ENCODE measurements around the gene LRIG2. TPM values are rescaled to one million over a fixed set of nuclear protein-coding genes. Genes with fewer than 3 reads are reported as not detected.

LRIG2 gene
- total RNA-seq, 1 donor from 2014 or later: 15.0 TPM

- H3K4me3 ChIP-seq: no peak overlapping the region
- ATAC-seq: no peak
- no peak for TF ChIP-seq CTCF (IDR thresholded peaks at IDR 0.05)
- H3K27me3 ChIP-seq (ENCODE audit: low read depth): no peaks in the 10 kb centered on the region
- H3K36me3 ChIP-seq: no peaks in the 10 kb centered on the region
- H3K9me3 ChIP-seq: no peaks in the 10 kb centered on the region
- H3K27ac ChIP-seq: no peak overlapping the region
- no peak for DNase-seq
- intact Hi-C loops (cut with DNase I): no loop called here
- H3K4me1 ChIP-seq: no peaks in the 10 kb centered on the region
Observed at GRCh38 chr1:113035086-113035485, 37.9 kb upstream of the LRIG2 start.

- Histone ChIP-seq H3K27me3 (ENCODE audit: low read depth) (no peaks in the 10 kb centered on the region), H3K4me3 (no peak overlapping the region), H3K36me3 (no peaks in the 10 kb centered on the region), H3K27ac (no peak overlapping the region), H3K4me1 (no peaks in the 10 kb centered on the region), H3K9me3 (no peaks in the 10 kb centered on the region)
- TF ChIP-seq CTCF (IDR thresholded peaks at IDR 0.05): no peak
- ATAC-seq: no peak
- intact Hi-C loops (cut with DNase I): no loop called here
- no peak for DNase-seq
Observed at GRCh38 chr1:113036639-113037321, 36.2 kb upstream of the LRIG2 start.

- Histone ChIP-seq H3K27ac (no peak overlapping the region), H3K4me3 (no peak overlapping the region), H3K4me1 (peaks cover 11% of the 10 kb centered on the region), H3K27me3 (ENCODE audit: low read depth) (no peaks in the 10 kb centered on the region), H3K9me3 (no peaks in the 10 kb centered on the region), H3K36me3 (no peaks in the 10 kb centered on the region)
- intact Hi-C loops (cut with DNase I): loop anchor here (10.0 kb wide), 1 partner anchor 165 kb away; no protein-coding TSS in a partner anchor
- no peak for TF ChIP-seq CTCF (IDR thresholded peaks at IDR 0.05)
- no peak for ATAC-seq
- no peak for DNase-seq
Observed at GRCh38 chr1:113040041-113040440, 33.0 kb upstream of the LRIG2 start.

- intact Hi-C loops (cut with DNase I): loop anchor here (10.0 kb wide), 1 partner anchor 166 kb away; no protein-coding TSS in a partner anchor
- H3K36me3 ChIP-seq: no peaks in the 10 kb centered on the region
- ATAC-seq: no peak
- H3K27me3 ChIP-seq (ENCODE audit: low read depth): no peaks in the 10 kb centered on the region
- no peak for TF ChIP-seq CTCF (IDR thresholded peaks at IDR 0.05)
- peaks cover 13% of the 10 kb centered on the region for H3K4me1 ChIP-seq
- H3K9me3 ChIP-seq: no peaks in the 10 kb centered on the region
- DNase-seq: no peak
- H3K27ac ChIP-seq: no peak overlapping the region
- H3K4me3 ChIP-seq: no peak overlapping the region
Observed at GRCh38 chr1:113040718-113041412, 32.1 kb upstream of the LRIG2 start.

- ATAC-seq: no peak
- TF ChIP-seq CTCF (IDR thresholded peaks at IDR 0.05): no peak
- H3K9me3 ChIP-seq: no peaks in the 10 kb centered on the region
- H3K4me3 ChIP-seq: no peak overlapping the region
- H3K27ac ChIP-seq: no peak overlapping the region
- no peak for DNase-seq
- H3K27me3 ChIP-seq (ENCODE audit: low read depth): no peaks in the 10 kb centered on the region
- intact Hi-C loops (cut with DNase I): loop anchor here (10.0 kb wide), 1 partner anchor 167 kb away; no protein-coding TSS in a partner anchor
- H3K4me1 ChIP-seq: peaks cover 21% of the 10 kb centered on the region
- no peaks in the 10 kb centered on the region for H3K36me3 ChIP-seq
Observed at GRCh38 chr1:113041569-113042284, 31.3 kb upstream of the LRIG2 start.

Measured in lower lobe of right lung (tissue), 2 donors.